Myocyte (in vitro differentiated cells): ENCODE results near the gene PRKN. TPM values are rescaled to one million over a fixed set of nuclear protein-coding genes. Genes with fewer than 3 reads are reported as not detected.

ENCODE experiments used
- DNase-seq: peaks from one replicate; pipeline ENCODE4 v3.0.0-alpha.2; 2012; ENCODE audit warnings: low read depth
- total RNA-seq: library from RNA; depleted of rRNA; stranded (reverse); fragments of >200 nt; gene quantifications from 2 replicates; pipeline ENCODE4 v1.2.3, GENCODE V29; 2014

Gene PRKN
- total RNA-seq, 1 donor from 2014 or later = 8.9 TPM

- DNase-seq = no peak
These were observed 1247.0 kb downstream of the PRKN start for GRCh38 chr6:161480421-161481155.

- no peak for DNase-seq
These were observed 1248.2 kb downstream of the PRKN start for GRCh38 chr6:161479376-161479775.

DNA sequence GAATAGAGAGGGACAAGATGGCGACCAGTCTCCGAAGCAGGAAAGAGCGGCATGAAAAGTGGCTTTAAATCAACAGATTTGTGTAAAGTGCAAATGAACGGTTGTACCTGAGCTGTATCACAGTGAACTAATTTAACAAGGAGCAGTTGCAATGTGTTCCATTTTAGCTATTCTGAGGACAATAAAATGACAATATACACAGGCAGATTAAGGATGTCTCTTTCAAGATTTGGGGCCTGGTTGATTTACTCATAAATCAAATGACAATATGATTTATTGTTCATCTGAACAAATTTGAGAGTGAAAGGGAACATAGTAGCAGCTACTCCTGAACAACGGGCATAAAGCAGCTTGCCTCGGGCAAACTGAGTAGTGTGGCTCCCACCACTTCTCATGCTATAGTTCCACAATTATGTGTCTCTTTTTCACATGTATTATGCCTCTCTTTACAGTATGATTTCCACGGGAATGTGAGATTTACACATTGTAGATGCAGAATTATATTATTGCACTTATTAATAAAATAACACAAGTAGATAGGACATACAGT is 1249.6 kb downstream of the PRKN start:
- DNase-seq = no peak

DNA sequence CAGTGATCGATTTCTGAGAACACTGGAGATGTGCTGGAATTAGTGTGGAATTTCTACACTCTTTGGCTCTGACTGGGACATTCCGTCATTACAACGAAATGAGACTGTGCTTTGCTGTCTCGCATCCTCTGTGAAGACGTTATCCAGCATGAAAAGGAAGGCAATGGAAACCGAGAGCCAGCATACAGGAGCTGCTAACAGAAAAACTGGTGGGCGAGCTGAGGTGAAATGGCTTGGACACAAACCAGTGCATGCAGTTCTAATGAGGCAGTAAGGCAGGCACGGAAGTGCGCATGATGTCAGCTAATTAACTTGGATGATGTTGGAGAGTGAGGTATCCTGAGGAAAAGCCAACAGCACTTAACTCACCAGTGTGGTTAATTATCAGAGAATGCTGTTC is 1250.9 kb downstream of the PRKN start:
- no peak for DNase-seq

DNA sequence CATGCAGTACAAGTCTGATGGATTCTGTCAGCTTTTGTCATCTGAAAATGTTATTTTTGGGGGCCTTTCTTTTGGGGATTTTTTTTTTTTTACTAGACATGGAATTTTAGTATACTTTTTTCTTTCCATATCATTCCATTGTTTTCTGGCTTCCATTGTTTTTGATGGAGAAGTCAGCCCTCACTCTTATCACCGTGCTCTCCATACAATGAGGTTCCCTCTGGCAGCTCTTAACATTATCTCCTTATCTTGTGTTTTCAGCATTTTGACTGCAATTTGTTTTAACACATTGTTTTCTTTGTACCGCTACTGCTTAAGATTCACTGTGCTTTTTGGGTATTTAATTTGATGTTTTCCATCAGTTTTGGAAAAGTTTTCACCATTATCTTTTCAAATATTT is 1262.2 kb downstream of the PRKN start:
- no peak for DNase-seq

GRCh38 chr6:161463071-161463470 is 1264.5 kb downstream of the PRKN start:
- DNase-seq = no peak

- no peak for DNase-seq
These were observed 1265.4 kb downstream of the PRKN start for GRCh38 chr6:161462148-161462547.

DNA sequence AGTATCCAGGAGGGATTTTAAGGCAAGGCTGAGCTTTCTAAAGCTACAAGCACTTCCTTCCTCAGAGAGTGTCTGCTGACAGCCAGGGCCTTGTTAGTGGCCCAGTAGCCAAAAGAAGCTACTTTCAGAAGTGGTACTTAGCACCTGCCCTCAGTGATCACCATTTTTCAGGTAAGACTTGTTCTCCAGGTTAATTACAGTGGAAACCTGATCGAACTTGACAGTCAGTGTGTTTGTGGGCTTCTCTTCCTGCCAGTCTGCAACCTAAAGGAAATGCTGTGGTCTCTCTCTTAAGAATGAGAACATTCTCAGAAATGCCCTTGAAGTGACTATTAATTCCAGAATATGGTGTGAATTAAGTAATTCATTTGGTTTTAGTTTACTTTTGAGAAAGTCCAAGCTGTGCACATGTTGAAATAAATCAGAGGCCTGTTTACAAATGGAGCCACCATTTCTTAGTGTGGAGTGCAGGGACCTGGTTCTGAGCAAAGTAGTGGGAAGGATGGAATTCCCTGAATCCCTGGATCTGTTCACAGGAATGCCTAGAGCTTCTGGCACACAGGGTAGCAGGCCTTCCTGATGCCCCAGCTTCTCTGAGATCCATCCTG is 1268.5 kb downstream of the PRKN start:
- no peak for DNase-seq

DNA sequence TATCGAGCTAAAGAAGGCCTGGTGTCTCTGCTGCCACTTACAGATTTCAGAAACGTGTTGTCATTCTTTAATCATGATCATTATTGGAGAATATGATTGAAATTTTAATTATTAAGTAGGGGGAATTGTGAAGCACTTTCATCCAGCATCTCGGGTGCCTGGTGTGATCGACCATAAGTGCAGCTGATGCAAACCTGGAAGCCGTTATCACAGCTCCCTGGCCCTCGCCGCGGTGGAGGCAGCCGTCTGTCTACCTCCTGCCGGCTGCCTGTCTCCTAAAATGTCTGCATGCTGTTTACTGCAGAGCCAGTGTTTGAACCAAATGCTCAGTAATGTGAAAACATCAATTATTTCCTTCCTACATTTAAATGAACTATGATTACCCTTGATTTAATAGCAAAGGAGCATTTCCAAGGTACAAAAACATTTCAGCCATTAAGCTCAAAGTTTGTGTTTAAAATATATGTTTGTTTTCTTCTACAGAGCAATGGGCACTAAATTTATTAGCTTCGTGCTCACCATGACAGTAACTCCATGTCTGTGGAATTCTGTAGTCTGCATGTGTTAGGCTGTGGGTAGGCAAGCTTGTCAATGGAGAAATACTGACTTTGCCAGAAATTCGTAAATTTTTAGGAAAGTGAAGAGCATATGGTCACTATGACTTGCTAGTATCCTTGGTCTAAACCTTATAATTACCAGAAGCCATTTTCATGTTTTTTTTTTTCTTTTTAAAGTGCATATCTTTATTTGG is 1269.2 kb downstream of the PRKN start:
- DNase-seq = no peak

DNA sequence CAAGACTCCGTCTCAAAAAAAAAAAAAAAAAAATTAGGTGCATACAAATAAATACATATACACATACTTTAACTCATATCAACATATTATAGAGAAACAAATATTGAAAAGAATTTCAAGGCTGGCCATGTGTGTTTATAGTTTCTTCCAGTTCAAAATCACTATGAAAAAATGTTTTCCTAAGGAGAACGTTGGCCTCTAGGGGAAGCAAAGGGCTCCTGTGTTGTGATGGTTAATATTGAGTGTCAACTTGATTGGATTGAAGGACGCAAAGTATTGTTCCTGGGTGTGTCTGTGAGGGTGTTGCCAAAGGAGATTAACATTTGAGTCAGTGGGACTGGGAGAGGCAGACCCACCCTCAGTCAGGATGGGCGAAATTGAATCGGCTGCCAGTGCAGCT is 1271.7 kb downstream of the PRKN start:
- no peak for DNase-seq

- DNase-seq = no peak
These were observed 1274.0 kb downstream of the PRKN start for GRCh38 chr6:161453558-161453957.

DNA sequence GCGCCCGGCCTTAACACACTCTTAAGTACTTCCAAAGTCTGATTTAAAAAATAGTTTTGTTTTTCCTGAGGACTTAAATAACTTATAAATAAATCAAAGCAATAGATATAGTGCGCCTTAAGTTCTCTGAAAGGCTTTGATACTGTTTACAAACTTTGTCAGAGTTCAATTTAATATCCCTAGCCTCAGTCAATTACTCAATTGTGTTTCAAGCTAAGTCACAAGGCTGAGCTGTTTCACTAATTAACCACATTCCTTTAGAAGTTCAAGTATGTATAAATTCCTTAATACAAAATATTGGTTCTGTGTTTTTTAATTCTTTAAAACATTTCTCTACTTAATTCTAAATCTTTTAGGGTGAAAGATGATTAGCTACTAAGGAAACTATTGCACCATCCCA is 1275.3 kb downstream of the PRKN start:
- DNase-seq = no peak

GRCh38 chr6:161449521-161449920 is 1278.0 kb downstream of the PRKN start:
- no peak for DNase-seq

DNA sequence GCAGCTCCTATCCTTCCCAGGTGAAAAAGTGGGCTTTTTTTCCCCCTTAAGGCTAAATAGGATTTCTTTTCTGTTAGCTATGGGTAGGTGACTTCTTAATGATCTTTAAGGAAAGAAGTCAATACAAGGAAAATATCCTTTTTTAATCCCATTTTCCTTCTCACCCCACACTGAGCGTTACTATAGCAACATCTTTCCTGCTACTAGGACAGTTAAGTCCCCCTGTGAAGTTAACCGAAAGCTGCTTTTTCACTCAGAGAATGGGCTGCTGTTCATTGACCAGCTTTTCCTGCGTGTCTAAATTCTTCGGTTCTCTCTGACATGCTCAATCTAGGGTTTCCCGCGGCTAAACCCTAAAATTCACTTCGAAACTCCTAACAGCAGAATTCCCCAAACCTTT is 1280.6 kb downstream of the PRKN start:
- no peak for DNase-seq

- DNase-seq = no peak
These were observed 1281.2 kb downstream of the PRKN start for GRCh38 chr6:161446296-161446925.

DNA sequence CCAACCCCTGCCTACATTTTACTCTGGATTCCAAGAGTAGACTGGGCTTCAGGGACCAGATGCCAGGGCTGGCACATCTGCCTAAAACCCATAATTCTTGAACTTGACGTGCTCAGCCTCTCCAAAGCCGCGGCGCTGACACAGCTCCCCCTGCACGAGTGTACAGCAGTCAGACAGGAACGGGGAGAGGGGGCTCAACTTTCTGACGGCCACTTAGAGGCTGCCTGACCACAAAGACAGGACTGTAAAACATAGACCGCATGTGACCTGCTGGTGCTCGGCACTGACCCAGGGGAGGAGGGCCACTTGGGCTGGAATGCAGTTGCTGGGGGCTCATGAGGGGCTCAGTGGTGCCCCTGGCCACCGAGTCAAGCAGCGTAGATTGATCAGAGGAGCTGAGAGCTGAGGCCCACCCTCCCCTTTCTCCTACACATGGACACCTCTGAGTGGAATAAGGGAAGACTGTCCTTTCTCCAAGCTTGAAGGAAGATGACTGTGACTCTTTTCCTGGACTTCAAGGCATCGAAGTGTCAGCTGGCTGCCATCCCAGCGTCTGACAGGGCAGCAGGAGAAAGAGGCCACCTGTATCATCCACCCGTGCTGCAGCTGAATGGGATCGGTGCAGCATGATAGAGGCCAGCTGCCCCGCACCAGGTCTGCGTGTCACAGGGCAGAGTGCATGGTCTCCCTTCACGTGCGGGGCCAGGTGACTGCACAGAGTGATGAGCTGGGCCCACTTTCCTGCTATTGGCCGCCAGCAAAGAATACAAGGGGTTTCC is 1282.4 kb downstream of the PRKN start:
- DNase-seq = peak; percentile 71

GRCh38 chr6:161444464-161444863 is 1283.1 kb downstream of the PRKN start:
- peak; percentile 75 for DNase-seq

- peak; percentile 29 for DNase-seq
These were observed 1283.7 kb downstream of the PRKN start for GRCh38 chr6:161443848-161444247.

DNA sequence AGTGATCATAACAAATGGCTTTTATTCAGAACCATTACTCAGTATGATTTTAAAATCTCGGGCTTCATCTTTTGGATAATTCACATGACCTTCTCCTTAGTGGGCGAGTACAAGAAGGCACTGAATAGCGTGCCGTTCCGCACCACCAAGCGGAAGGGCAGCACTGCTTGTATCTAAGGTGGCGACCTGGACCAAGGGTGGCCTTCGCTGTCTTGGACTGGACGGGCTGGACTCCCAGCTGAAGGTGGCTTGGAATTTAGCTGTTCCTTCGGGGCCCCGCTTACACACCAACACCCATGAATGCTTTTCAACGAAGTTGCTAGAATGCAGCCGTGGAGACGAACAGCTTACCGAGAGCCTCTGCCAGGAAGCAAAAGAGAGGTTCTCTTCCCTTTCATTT is 1285.1 kb downstream of the PRKN start:
- no peak for DNase-seq

GRCh38 chr6:161440299-161440698 is 1287.3 kb downstream of the PRKN start:
- DNase-seq = no peak

GRCh38 chr6:161439093-161439492 is 1288.5 kb downstream of the PRKN start:
- DNase-seq = peak; percentile 97
